ENCODE results near the gene TMPRSS2. TPM values are rescaled to one million over a fixed set of nuclear protein-coding genes. Genes with fewer than 3 reads are reported as not detected.

TMPRSS2 gene
- total and polyA plus RNA-seq, 2 donors (not counting 1 experiment from before 2014, with no cell fraction given) = not detected

DNA sequence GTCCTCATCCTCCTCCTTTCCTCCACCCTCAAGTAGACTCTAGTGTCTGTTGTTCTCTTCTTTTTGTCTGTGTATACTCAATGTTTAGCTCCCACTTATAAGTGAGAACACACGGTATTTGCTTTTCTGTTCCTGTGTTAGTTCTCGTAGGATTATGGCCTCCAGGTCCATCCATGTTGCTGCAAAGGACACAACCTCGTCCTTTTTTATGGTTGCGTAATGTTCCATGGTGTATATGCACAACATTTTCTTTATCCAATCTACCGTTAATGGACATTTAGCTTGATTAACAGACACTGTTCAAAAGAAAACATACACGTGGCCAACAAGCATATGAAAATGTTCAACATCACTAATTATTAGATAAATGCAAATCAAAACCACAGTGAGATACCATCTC is 44.3 kb upstream of the TMPRSS2 start:
- no peaks in the 10 kb centered on the region for H3K79me2 ChIP-seq (ENCODE audit: control insufficient read depth, insufficient read depth, low read length)
- H3K27me3 ChIP-seq (replicated peaks in 1 of 4; ENCODE audit: control extremely low read depth in 1 of 4, control insufficient read depth in 3 of 4, insufficient read depth in 4 of 4, low read length in 3 of 4) = peaks cover 0 to 8% (median 1%) of the 10 kb centered on the region in 4 experiments
- ATAC-seq (ENCODE audit: low read depth) (no peak), DNase-seq (no peak)
- no peaks in the 10 kb centered on the region for H3K36me3 ChIP-seq (replicated peaks in 1 of 2; ENCODE audit: control extremely low read depth in 1 of 2, control insufficient read depth in 1 of 2, extremely low read depth in 1 of 2, insufficient read depth in 2 of 2, low read length in 1 of 2)
- H3K4me3 ChIP-seq (ENCODE audit: control extremely low read depth in 1 of 5, extremely low read depth in 1 of 5, insufficient read depth in 1 of 5, low read depth in 2 of 5, low read length in 4 of 5) = no peak overlapping the region
- no peaks in the 10 kb centered on the region for H4K20me1 ChIP-seq (ENCODE audit: control insufficient read depth, insufficient read depth, low read length, poor library complexity, severe bottlenecking)
- no peaks in the 10 kb centered on the region for H3K4me1 ChIP-seq (ENCODE audit: control insufficient read depth in 2 of 2, insufficient read depth in 2 of 2, low read length in 2 of 2)
- TF ChIP-seq, protein P1, sequence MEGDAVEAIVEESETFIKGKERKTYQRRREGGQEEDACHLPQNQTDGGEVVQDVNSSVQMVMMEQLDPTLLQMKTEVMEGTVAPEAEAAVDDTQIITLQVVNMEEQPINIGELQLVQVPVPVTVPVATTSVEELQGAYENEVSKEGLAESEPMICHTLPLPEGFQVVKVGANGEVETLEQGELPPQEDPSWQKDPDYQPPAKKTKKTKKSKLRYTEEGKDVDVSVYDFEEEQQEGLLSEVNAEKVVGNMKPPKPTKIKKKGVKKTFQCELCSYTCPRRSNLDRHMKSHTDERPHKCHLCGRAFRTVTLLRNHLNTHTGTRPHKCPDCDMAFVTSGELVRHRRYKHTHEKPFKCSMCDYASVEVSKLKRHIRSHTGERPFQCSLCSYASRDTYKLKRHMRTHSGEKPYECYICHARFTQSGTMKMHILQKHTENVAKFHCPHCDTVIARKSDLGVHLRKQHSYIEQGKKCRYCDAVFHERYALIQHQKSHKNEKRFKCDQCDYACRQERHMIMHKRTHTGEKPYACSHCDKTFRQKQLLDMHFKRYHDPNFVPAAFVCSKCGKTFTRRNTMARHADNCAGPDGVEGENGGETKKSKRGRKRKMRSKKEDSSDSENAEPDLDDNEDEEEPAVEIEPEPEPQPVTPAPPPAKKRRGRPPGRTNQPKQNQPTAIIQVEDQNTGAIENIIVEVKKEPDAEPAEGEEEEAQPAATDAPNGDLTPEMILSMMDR (IDR thresholded peaks at IDR 0.05) = no peak
- no peak overlapping the region for H2AFZ ChIP-seq (ENCODE audit: insufficient read depth, low read depth, low read length, poor library complexity, severe bottlenecking)
- no peaks in the 10 kb centered on the region for H3K9me3 ChIP-seq (ENCODE audit: control extremely low read depth in 1 of 3, control insufficient read depth in 2 of 3, insufficient read depth in 1 of 3, low read length in 2 of 3)
- Mint-ChIP-seq H3K9me3 (ENCODE audit: insufficient read depth) (no peaks in the 10 kb centered on the region), H3K4me3 (no peak overlapping the region), H3K4me1 (no peaks in the 10 kb centered on the region), H3K27ac (no peak overlapping the region), H3K27me3 (peaks cover 37% of the 10 kb centered on the region)
- CTCF ChIA-PET = no interaction called here
- POLR2A ChIA-PET = no interaction called here
- intact Hi-C loops (cut with micrococcal nuclease) = no loop called here
- no peak overlapping the region for H3K4me2 ChIP-seq (replicated peaks; ENCODE audit: low read depth, low read length, poor library complexity, severe bottlenecking)
- no peak overlapping the region for H3K9ac ChIP-seq (ENCODE audit: low read length)
- 93% methylated on average over 3 of the region's 6 CpGs for WGBS (ENCODE audit: insufficient coverage)
- H3K27ac ChIP-seq (ENCODE audit: low read length in 2 of 2) = no peak overlapping the region

DNA sequence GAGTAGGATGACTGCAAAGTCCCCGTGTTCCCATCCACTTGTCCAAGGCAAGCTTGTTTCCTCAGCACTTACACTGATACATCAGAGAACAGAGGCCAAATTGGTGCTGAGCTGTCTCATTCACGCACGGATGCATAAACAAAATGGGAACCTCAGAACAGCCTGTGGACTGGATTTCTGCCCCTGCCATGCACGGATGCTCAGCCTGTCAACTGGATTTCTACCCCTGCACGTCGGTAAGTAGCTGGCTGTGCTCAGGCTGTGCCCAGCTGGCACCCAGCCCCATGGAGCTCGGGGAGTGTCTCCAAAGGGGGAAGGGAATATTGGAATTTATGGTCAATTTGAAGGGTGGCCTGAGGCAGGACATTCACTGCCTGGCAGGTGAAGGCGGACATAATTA is 40.8 kb upstream of the TMPRSS2 start:
- intact Hi-C loops (cut with micrococcal nuclease) = no loop called here
- Histone ChIP-seq H3K4me1 (ENCODE audit: control insufficient read depth in 2 of 2, insufficient read depth in 2 of 2, low read length in 2 of 2) (peaks cover 0 to 4% of the 10 kb centered on the region in 2 donors), H3K4me2 (replicated peaks; ENCODE audit: low read depth, low read length, poor library complexity, severe bottlenecking) (no peak overlapping the region), H3K9ac (ENCODE audit: low read length) (no peak overlapping the region), H2AFZ (ENCODE audit: insufficient read depth, low read depth, low read length, poor library complexity, severe bottlenecking) (no peak overlapping the region), H3K36me3 (replicated peaks in 1 of 2; ENCODE audit: control extremely low read depth in 1 of 2, control insufficient read depth in 1 of 2, extremely low read depth in 1 of 2, insufficient read depth in 2 of 2, low read length in 1 of 2) (no peaks in the 10 kb centered on the region), H4K20me1 (ENCODE audit: control insufficient read depth, insufficient read depth, low read length, poor library complexity, severe bottlenecking) (no peaks in the 10 kb centered on the region), H3K79me2 (ENCODE audit: control insufficient read depth, insufficient read depth, low read length) (no peaks in the 10 kb centered on the region), H3K27me3 (replicated peaks in 1 of 4; ENCODE audit: control extremely low read depth in 1 of 4, control insufficient read depth in 3 of 4, insufficient read depth in 4 of 4, low read length in 3 of 4) (no peaks in the 10 kb centered on the region), H3K9me3 (ENCODE audit: control extremely low read depth in 1 of 3, control insufficient read depth in 2 of 3, insufficient read depth in 1 of 3, low read length in 2 of 3) (no peaks in the 10 kb centered on the region), H3K4me3 (ENCODE audit: control extremely low read depth in 1 of 5, extremely low read depth in 1 of 5, insufficient read depth in 1 of 5, low read depth in 2 of 5, low read length in 4 of 5) (no peak overlapping the region), H3K27ac (ENCODE audit: low read length in 2 of 2) (no peak overlapping the region)
- DNase-seq (no peak), ATAC-seq (ENCODE audit: low read depth) (no peak)
- no peak overlapping the region for H3K27ac Mint-ChIP-seq
- ChIA-PET CTCF (no interaction called here), POLR2A (no interaction called here)
- no peak overlapping the region for H3K4me3 Mint-ChIP-seq
- no peak for TF ChIP-seq EZH2 (IDR thresholded peaks at IDR 0.05; ENCODE audit: borderline replicate concordance, insufficient read depth, low read depth, low read length, poor library complexity, severe bottlenecking)
- TF ChIP-seq, protein P1 (IDR thresholded peaks at IDR 0.05) = no peak
- no peaks in the 10 kb centered on the region for H3K9me3 Mint-ChIP-seq (ENCODE audit: insufficient read depth)
- H3K27me3 Mint-ChIP-seq = peaks cover 27% of the 10 kb centered on the region
- 90% methylated on average over 8 of the region's 8 CpGs for WGBS (ENCODE audit: insufficient coverage)
- peaks cover 6% of the 10 kb centered on the region for H3K4me1 Mint-ChIP-seq

All from B cell (primary cell).